Measurements from ENCODE around the gene TPPP2.

DNA sequence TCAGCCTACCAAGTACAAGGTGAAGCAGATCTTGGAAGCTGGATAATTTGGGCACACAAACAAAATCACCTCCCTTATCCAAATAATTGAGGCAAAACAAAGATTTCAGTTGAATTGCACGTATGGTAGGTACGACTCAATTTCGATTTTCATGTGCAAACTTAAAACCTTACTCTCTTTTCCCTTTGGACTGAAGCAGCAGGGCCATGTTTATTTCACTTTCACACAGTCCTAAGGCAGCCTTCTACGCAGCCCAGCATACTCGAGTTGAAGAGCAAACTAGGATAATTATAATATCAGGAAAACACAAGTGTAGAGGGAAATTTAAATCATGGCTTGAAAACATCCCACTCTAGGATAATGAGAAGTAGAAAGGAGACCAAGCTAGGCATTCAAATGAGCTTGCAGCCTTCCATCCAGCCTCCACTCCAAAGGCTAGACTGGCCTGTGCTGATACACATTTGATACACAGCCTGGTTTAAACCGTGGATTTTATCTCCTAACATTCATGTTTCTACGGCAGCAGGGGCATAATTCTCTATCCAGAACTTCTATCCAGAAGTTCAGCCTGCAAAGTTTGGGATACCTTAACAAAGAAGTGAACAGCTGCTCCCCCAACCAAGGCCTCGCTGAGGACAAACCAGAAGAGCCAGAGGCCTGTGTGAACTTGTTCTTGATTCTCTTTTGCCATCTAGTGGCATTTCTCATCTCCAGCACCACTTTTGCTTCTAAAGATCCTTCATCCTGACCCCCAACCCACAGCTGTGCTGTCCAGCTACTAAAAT, 9.8 kb downstream of the TPPP2 start:
- TF ChIP-seq, protein P1, sequence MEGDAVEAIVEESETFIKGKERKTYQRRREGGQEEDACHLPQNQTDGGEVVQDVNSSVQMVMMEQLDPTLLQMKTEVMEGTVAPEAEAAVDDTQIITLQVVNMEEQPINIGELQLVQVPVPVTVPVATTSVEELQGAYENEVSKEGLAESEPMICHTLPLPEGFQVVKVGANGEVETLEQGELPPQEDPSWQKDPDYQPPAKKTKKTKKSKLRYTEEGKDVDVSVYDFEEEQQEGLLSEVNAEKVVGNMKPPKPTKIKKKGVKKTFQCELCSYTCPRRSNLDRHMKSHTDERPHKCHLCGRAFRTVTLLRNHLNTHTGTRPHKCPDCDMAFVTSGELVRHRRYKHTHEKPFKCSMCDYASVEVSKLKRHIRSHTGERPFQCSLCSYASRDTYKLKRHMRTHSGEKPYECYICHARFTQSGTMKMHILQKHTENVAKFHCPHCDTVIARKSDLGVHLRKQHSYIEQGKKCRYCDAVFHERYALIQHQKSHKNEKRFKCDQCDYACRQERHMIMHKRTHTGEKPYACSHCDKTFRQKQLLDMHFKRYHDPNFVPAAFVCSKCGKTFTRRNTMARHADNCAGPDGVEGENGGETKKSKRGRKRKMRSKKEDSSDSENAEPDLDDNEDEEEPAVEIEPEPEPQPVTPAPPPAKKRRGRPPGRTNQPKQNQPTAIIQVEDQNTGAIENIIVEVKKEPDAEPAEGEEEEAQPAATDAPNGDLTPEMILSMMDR (IDR thresholded peaks at IDR 0.05): peak; percentile 65
- no peak for TF ChIP-seq ZFX (IDR thresholded peaks at IDR 0.05; ENCODE audit: borderline replicate concordance)
